ENCODE data around the gene OR4D9. TPM values are rescaled to one million over a fixed set of nuclear protein-coding genes. Genes with fewer than 3 reads are reported as not detected.

The OR4D9 gene
- not detected for total RNA-seq
- long read RNA-seq: 0 reads

DNA sequence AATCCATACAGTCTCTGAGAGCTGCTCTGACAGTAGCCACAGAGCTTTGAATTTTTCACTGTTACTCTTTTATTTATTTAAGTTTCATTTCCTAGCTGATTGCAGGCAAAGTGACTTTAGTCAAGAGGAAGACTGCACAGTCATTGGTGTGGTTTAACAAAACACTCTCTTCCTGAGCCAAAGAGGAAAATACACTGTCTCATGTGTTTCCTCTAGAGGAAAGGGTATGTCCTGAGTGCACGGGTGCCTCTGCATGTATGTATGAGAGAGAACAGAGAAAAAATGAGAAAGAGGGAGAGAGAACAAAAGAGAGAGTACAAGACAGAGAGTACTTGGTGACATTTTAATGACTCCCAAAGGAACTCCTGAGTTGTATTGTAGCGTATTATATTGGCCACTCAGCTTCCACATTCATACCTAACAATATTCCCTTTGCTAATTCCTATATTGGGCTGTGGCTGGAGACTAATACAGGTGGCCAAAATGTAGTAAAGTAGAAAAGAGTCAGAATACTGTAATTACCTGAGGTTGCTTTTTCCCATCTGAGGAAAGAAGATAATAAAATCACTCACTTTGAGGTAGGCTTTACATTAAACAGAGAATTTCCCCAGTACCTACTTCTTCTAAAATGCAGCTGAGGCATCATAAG, at the start of gene OR4D9:
OR4D9 (plus strand) TSS at position 599 of the 649 bp plus-strand sequence. CDS start 3,374 bp downstream, outside the sequence.
- DNase-seq: no peak

DNA sequence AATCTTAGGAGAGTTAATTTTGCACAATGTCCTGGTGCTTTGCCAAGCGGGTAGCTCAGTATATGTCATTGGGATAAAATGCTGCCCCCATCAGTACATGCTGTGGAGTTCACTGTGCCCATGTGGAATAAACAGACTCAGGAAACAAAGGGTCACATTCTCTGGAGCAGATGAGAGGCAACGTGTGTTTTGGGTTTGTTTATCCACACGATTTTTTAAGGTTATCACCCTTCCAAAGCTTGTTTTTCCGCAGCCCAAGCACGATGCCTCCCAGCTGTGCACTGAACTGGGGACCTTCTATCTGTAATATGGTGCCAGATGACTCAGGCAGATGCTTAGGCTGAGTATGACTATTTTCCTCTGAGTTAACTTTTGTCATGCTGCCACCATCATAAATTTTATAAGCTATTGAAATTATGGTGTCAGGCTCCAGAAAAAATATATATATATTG, 48.1 kb upstream of the OR4D9 start:
- Histone ChIP-seq H3K4me3 (no peak overlapping the region), H3K27ac (no peak overlapping the region), H3K36me3 (no peaks in the 10 kb centered on the region), H3K27me3 (no peaks in the 10 kb centered on the region), H3K4me1 (no peaks in the 10 kb centered on the region), H3K9me3 (no peaks in the 10 kb centered on the region)
- ATAC-seq: no peak
- intact Hi-C loops (cut with DNase I): no loop called here
- DNase-seq: no peak
- 48% methylated on average over 5 of the region's 5 CpGs for WGBS (ENCODE audit: insufficient coverage, low coverage, low lambda C conversion rate, missing lambda C conversion rate)
- TF ChIP-seq, protein P1, sequence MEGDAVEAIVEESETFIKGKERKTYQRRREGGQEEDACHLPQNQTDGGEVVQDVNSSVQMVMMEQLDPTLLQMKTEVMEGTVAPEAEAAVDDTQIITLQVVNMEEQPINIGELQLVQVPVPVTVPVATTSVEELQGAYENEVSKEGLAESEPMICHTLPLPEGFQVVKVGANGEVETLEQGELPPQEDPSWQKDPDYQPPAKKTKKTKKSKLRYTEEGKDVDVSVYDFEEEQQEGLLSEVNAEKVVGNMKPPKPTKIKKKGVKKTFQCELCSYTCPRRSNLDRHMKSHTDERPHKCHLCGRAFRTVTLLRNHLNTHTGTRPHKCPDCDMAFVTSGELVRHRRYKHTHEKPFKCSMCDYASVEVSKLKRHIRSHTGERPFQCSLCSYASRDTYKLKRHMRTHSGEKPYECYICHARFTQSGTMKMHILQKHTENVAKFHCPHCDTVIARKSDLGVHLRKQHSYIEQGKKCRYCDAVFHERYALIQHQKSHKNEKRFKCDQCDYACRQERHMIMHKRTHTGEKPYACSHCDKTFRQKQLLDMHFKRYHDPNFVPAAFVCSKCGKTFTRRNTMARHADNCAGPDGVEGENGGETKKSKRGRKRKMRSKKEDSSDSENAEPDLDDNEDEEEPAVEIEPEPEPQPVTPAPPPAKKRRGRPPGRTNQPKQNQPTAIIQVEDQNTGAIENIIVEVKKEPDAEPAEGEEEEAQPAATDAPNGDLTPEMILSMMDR (IDR thresholded peaks at IDR 0.05): no peak
- no peak for TF ChIP-seq POLR2A (IDR thresholded peaks at IDR 0.05)

More for the DNA sequence above, at the start of gene OR4D9:
- H3K9me3 ChIP-seq: no peaks in the 10 kb centered on the region
- H3K27me3 ChIP-seq: no peaks in the 10 kb centered on the region
- intact Hi-C loops (cut with DNase I): no loop called here
- no peaks in the 10 kb centered on the region for H3K4me1 ChIP-seq
- TF ChIP-seq POLR2A (IDR thresholded peaks at IDR 0.05): no peak
- TF ChIP-seq, protein P1 (IDR thresholded peaks at IDR 0.05): no peak
- 31% methylated on average over 2 of the region's 2 CpGs for WGBS (ENCODE audit: insufficient coverage, low coverage, low lambda C conversion rate, missing lambda C conversion rate)
- peak within 1 kb of the TSS in 2 of 3 donors; percentile 21 to 24 for H3K27ac ChIP-seq
- peak; percentile 64 to 92 (median 88) for ATAC-seq
- H3K36me3 ChIP-seq: no peaks in the 10 kb centered on the region
- H3K4me3 ChIP-seq: no peak within 1 kb of the TSS

DNA sequence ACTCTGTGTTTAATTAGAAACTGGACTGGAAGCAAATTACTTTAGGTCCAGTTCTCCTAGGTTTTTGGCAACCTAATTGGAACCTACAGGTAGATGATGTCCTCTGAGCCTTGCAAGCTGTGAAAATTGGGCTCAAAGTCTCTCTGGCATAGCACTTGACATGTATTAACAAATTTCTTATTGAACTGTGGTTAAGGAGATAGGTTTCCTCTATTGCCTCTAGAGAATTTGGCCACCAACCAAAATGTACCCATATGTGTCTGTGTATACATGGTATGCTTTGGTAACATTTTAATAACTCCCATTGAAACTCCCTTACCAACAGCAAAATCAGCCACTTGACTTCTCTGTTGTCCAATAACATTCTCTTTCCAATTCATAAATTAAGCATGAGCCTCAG, 38.3 kb upstream of the OR4D9 start, which contains the start of gene OR4D10:
OR4D10 (plus strand) TSS at position 301 of the 400 bp plus-strand sequence. CDS start 4,115 bp downstream, outside the sequence.
- Histone ChIP-seq H3K4me1 (no peaks in the 10 kb centered on the region), H3K27ac (no peak within 1 kb of the TSS), H3K9me3 (no peaks in the 10 kb centered on the region), H3K27me3 (no peaks in the 10 kb centered on the region), H3K36me3 (no peaks in the 10 kb centered on the region), H3K4me3 (no peak within 1 kb of the TSS)
- DNase-seq: no peak
- no peak for ATAC-seq
- intact Hi-C loops (cut with DNase I): no loop called here
- TF ChIP-seq POLR2A (IDR thresholded peaks at IDR 0.05): no peak
- TF ChIP-seq, protein P1 (IDR thresholded peaks at IDR 0.05): no peak

DNA sequence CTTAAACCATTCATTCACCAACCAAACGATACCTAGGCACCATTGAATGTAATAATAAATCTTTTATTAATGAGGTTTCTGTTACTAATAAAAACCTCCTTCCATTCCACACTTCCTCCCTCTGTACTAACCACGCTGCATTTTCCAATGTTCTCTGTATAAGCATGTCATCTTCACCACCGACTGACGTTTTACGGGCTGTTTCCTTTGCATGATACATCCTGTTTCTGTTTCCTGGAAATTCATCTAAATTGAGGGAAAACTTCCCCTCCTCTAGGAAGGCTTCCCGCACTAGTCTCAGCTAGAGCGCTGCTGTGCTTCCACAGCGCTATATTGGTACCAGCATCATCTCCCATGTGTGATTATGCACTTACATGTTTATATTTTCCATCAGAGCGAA, 36.2 kb upstream of the OR4D9 start:
- H3K4me1 ChIP-seq: no peaks in the 10 kb centered on the region
- ATAC-seq (no peak), DNase-seq (no peak)
- no peaks in the 10 kb centered on the region for H3K9me3 ChIP-seq
- no peak overlapping the region for H3K27ac ChIP-seq
- WGBS (ENCODE audit: insufficient coverage, low coverage, low lambda C conversion rate, missing lambda C conversion rate): 40% methylated on average over 9 of the region's 9 CpGs
- H3K36me3 ChIP-seq: no peaks in the 10 kb centered on the region
- TF ChIP-seq POLR2A (IDR thresholded peaks at IDR 0.05): no peak
- TF ChIP-seq, protein P1 (IDR thresholded peaks at IDR 0.05): no peak
- H3K27me3 ChIP-seq: no peaks in the 10 kb centered on the region
- no peak overlapping the region for H3K4me3 ChIP-seq
- intact Hi-C loops (cut with DNase I): no loop called here

Measured in right lobe of liver (tissue), 6 donors.